ENCODE measurements around the gene FH. TPM values are rescaled to one million over a fixed set of nuclear protein-coding genes. Genes with fewer than 3 reads are reported as not detected.

Gene FH
- polyA plus RNA-seq, 2 of the 4 experiments (the other 2 are of a cell fraction) = 98.7 to 99.8 TPM

DNA sequence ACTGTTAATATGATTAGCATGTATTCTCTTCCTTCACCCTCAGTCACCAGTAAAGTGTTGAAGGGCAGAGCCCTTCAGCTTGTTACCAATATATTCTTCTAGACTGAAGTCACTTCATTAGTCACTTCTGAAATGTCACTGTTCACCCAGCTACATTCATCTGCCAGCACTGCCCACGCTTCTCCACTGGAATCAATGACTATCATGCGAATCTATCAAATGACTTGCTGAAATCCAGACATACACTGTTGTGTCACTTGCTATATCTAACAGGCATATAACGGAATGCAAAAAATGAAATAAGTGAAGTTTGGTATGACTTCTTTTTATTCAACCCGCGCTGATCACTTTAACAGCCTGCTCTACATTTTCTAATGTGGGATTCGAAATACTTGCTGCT, 16.1 kb downstream of the FH start (continued):
- TF ChIP-seq SREBF2 (IDR thresholded peaks at IDR 0.05) (no peak), CBX2 (IDR thresholded peaks at IDR 0.05; ENCODE audit: borderline replicate concordance, low read depth) (no peak)
- TF ChIP-seq, protein P1, sequence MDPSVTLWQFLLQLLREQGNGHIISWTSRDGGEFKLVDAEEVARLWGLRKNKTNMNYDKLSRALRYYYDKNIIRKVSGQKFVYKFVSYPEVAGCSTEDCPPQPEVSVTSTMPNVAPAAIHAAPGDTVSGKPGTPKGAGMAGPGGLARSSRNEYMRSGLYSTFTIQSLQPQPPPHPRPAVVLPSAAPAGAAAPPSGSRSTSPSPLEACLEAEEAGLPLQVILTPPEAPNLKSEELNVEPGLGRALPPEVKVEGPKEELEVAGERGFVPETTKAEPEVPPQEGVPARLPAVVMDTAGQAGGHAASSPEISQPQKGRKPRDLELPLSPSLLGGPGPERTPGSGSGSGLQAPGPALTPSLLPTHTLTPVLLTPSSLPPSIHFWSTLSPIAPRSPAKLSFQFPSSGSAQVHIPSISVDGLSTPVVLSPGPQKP (IDR thresholded peaks at IDR 0.05; ENCODE audit: low read depth, low read length) = no peak

GRCh38 chr1:241499910-241500309, 19.6 kb downstream of the FH start:
- CTCF ChIA-PET = interaction anchor here (0.6 to 1.5 kb wide), 3 partner anchors 10 to 768 kb away, joined by 4 read pairs; no protein-coding TSS in a partner anchor
- Histone ChIP-seq H3K9me3 (no peaks in the 10 kb centered on the region), H3K4me2 (no peak overlapping the region), H3K4me1 (no peaks in the 10 kb centered on the region), H3K27ac (no peak overlapping the region), H3K4me3 (no peak overlapping the region)
- ATAC-seq (peak; percentile 62 to 64; a peak in 3 of 6 replicates), FAIRE-seq (no peak), DNase-seq (ENCODE audit: low read depth in 1 of 2, low spot score in 1 of 2) (peak; percentile 24 to 52)
- no peak for TF ChIP-seq ZSCAN20 (CRISPR knock-in tag; IDR thresholded peaks at IDR 0.05)
- TF ChIP-seq SMC3 (IDR thresholded peaks at IDR 0.05) = peak; percentile 60
- TF ChIP-seq, protein P2, sequence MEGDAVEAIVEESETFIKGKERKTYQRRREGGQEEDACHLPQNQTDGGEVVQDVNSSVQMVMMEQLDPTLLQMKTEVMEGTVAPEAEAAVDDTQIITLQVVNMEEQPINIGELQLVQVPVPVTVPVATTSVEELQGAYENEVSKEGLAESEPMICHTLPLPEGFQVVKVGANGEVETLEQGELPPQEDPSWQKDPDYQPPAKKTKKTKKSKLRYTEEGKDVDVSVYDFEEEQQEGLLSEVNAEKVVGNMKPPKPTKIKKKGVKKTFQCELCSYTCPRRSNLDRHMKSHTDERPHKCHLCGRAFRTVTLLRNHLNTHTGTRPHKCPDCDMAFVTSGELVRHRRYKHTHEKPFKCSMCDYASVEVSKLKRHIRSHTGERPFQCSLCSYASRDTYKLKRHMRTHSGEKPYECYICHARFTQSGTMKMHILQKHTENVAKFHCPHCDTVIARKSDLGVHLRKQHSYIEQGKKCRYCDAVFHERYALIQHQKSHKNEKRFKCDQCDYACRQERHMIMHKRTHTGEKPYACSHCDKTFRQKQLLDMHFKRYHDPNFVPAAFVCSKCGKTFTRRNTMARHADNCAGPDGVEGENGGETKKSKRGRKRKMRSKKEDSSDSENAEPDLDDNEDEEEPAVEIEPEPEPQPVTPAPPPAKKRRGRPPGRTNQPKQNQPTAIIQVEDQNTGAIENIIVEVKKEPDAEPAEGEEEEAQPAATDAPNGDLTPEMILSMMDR (IDR thresholded peaks at IDR 0.05) = peak; percentile 72
- peak; percentile 73 to 75 for TF ChIP-seq RAD21 (conservative IDR thresholded peaks at IDR 0.05 in 1 of 2, IDR thresholded peaks at IDR 0.05 in 1 of 2)
- POLR2A ChIA-PET = no interaction called here
- 52% methylated on average over 2 of the region's 2 CpGs for WGBS (ENCODE audit: missing lambda C conversion rate)

GRCh38 chr1:241495741-241496140, 23.8 kb downstream of the FH start:
- 90% methylated on average over 5 of the region's 5 CpGs for WGBS (ENCODE audit: missing lambda C conversion rate)
- FAIRE-seq (no peak), DNase-seq (ENCODE audit: low read depth in 1 of 2, low spot score in 1 of 2) (no peak), ATAC-seq (no peak)
- CTCF ChIA-PET = no interaction called here
- no peak overlapping the region for H3K27ac ChIP-seq
- TF ChIP-seq HOXB5 (CRISPR knock-in tag; IDR thresholded peaks at IDR 0.05) = no peak
- no peak for TF ChIP-seq NFE2L2 (conservative IDR thresholded peaks at IDR 0.05; ENCODE audit: low read length)
- TF ChIP-seq EHF (CRISPR knock-in tag; IDR thresholded peaks at IDR 0.05) = no peak
- no peak for TF ChIP-seq ZFP36 (IDR thresholded peaks at IDR 0.05; ENCODE audit: borderline replicate concordance, partially characterized antibody)
- TF ChIP-seq BHLHE40 (IDR thresholded peaks at IDR 0.05; ENCODE audit: low read depth, low read length) = no peak
- TF ChIP-seq CBX2 (IDR thresholded peaks at IDR 0.05; ENCODE audit: borderline replicate concordance, low read depth) = no peak
- no peak for TF ChIP-seq HOXB13 (CRISPR knock-in tag; IDR thresholded peaks at IDR 0.05; ENCODE audit: low read depth)
- no peak for TF ChIP-seq ZSCAN20 (CRISPR knock-in tag; IDR thresholded peaks at IDR 0.05)
- TF ChIP-seq RFX5 (IDR thresholded peaks at IDR 0.05) = no peak
- TF ChIP-seq USF2 (IDR thresholded peaks at IDR 0.05) = no peak
- no peaks in the 10 kb centered on the region for H3K9me3 ChIP-seq
- no peak overlapping the region for H3K4me2 ChIP-seq
- no peak overlapping the region for H3K4me3 ChIP-seq
- H3K4me1 ChIP-seq = no peaks in the 10 kb centered on the region
- POLR2A ChIA-PET = no interaction called here

DNA sequence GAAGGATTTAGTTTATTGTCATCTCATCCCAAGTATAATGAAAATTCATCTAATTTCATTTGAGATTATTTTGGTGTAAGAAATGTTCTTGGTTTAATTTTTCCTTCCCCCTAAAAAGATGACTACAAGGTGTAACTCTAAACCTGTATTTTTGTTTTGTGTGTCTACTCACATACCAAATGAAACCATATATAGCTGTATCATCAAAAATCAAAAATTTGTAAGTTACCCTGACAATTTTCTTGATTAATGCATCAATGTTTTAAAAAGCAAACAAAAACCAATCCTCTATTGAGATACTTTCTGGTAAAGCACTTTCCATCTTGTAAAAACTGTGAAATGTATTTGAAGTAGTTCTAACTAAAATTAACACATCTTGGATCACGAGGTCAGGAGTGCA, 30.8 kb downstream of the FH start:
- Histone ChIP-seq H3K4me2 (no peak overlapping the region), H3K27ac (no peak overlapping the region), H3K4me1 (no peaks in the 10 kb centered on the region), H3K9me3 (no peaks in the 10 kb centered on the region), H3K4me3 (no peak overlapping the region)
- CTCF ChIA-PET = interaction anchor here (0.7 to 1.4 kb wide), 4 partner anchors 11 to 601 kb away, joined by 3 to 4 read pairs (median 3); no protein-coding TSS in a partner anchor
- POLR2A ChIA-PET = no interaction called here
- FAIRE-seq (no peak), DNase-seq (ENCODE audit: low read depth in 1 of 2, low spot score in 1 of 2) (no peak), ATAC-seq (no peak)
- TF ChIP-seq, protein P3, sequence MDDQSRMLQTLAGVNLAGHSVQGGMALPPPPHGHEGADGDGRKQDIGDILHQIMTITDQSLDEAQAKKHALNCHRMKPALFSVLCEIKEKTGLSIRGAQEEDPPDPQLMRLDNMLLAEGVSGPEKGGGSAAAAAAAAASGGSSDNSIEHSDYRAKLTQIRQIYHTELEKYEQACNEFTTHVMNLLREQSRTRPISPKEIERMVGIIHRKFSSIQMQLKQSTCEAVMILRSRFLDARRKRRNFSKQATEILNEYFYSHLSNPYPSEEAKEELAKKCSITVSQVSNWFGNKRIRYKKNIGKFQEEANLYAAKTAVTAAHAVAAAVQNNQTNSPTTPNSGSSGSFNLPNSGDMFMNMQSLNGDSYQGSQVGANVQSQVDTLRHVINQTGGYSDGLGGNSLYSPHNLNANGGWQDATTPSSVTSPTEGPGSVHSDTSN (IDR thresholded peaks at IDR 0.05) = no peak
- peak; percentile 60 for TF ChIP-seq MAFK (IDR thresholded peaks at IDR 0.05; ENCODE audit: partially characterized antibody)
- WGBS (ENCODE audit: missing lambda C conversion rate) = 75% methylated on average over 1 of the region's 1 CpG
